MG63 (cell line): ENCODE measurements around the gene ABCG8. TPM values are rescaled to one million over a fixed set of nuclear protein-coding genes. Genes with fewer than 3 reads are reported as not detected.
"Not testable (repeated sequence)": the region's sequence is repeated elsewhere in the genome, so short reads cannot be mapped to it uniquely, and the experiment has no call there.

Experiments
- DNase-seq: peaks from one replicate; pipeline ENCODE4 v3.0.0-alpha.2; 2020
- H3K27me3 ChIP-seq: fragments of 250-450 bp; sonication (Bioruptor Pico); 2 replicates; pipeline ENCODE4 v1.5.1; 2020; ENCODE audit warnings: mild to moderate bottlenecking, moderate library complexity
- H3K36me3 ChIP-seq: fragments of 250-450 bp; sonication (Bioruptor Pico); 2 replicates; pipeline ENCODE4 v1.5.1; 2020; ENCODE audit warnings: mild to moderate bottlenecking, moderate library complexity
- H3K4me3 ChIP-seq: fragments of 250-450 bp; sonication (Bioruptor Pico); 2 replicates; pipeline ENCODE4 v1.5.1; 2020; ENCODE audit warnings: mild to moderate bottlenecking, moderate library complexity
- H3K9me3 ChIP-seq: fragments of 250-450 bp; sonication (Bioruptor Pico); 2 replicates; pipeline ENCODE4 v1.5.1; 2020; ENCODE audit warnings: mild to moderate bottlenecking, moderate library complexity
- total RNA-seq: library from RNA; depleted of rRNA; stranded (reverse); fragments of >200 nt; shearing (Covaris generic); gene quantifications from 2 replicates; pipeline ENCODE4 v1.2.3, GENCODE V29; 2014; ENCODE audit warnings: low replicate concordance

Gene ABCG8
- total RNA-seq, 1 experiment from 2014 or later: not detected

GRCh38 chr2:43884689-43885088, 45.9 kb downstream of the ABCG8 start:
- no peak for DNase-seq
- H3K4me3 ChIP-seq: no peak overlapping the region
- no peaks in the 10 kb centered on the region for H3K9me3 ChIP-seq
- peaks cover 36% of the 10 kb centered on the region for H3K36me3 ChIP-seq
- H3K27me3 ChIP-seq: no peaks in the 10 kb centered on the region

- Histone ChIP-seq H3K4me3 (no peak overlapping the region), H3K27me3 (no peaks in the 10 kb centered on the region), H3K9me3 (no peaks in the 10 kb centered on the region), H3K36me3 (peaks cover 39% of the 10 kb centered on the region)
- no peak for DNase-seq
These were observed 46.4 kb downstream of the ABCG8 start for GRCh38 chr2:43885132-43885632.

GRCh38 chr2:43887176-43887575, 48.4 kb downstream of the ABCG8 start:
- Histone ChIP-seq H3K4me3 (no peak overlapping the region), H3K36me3 (peaks cover 59% of the 10 kb centered on the region), H3K9me3 (no peaks in the 10 kb centered on the region), H3K27me3 (no peaks in the 10 kb centered on the region)
- DNase-seq: no peak

- Histone ChIP-seq H3K27me3 (no peaks in the 10 kb centered on the region), H3K4me3 (no peak overlapping the region), H3K9me3 (no peaks in the 10 kb centered on the region), H3K36me3 (peaks cover 80% of the 10 kb centered on the region)
- DNase-seq: no peak
These were observed 50.6 kb downstream of the ABCG8 start for GRCh38 chr2:43889416-43889815.

- no peak for DNase-seq
- H3K36me3 ChIP-seq: peaks cover 86% of the 10 kb centered on the region
- no peaks in the 10 kb centered on the region for H3K27me3 ChIP-seq
- no peak overlapping the region for H3K4me3 ChIP-seq
- H3K9me3 ChIP-seq: no peaks in the 10 kb centered on the region
These were observed 52.1 kb downstream of the ABCG8 start for GRCh38 chr2:43890855-43891254.

- peaks cover 91% of the 10 kb centered on the region for H3K36me3 ChIP-seq
- no peaks in the 10 kb centered on the region for H3K27me3 ChIP-seq
- no peaks in the 10 kb centered on the region for H3K9me3 ChIP-seq
- no peak overlapping the region for H3K4me3 ChIP-seq
- no peak for DNase-seq
These were observed 56.0 kb downstream of the ABCG8 start for GRCh38 chr2:43894743-43895142.

GRCh38 chr2:43896906-43897305, 58.1 kb downstream of the ABCG8 start:
- no peaks in the 10 kb centered on the region for H3K9me3 ChIP-seq
- peaks cover 87% of the 10 kb centered on the region for H3K36me3 ChIP-seq
- DNase-seq: no peak
- H3K4me3 ChIP-seq: no peak overlapping the region
- H3K27me3 ChIP-seq: no peaks in the 10 kb centered on the region

- Histone ChIP-seq H3K27me3 (no peaks in the 10 kb centered on the region), H3K9me3 (no peaks in the 10 kb centered on the region), H3K36me3 (peaks cover 85% of the 10 kb centered on the region), H3K4me3 (no peak overlapping the region)
- no peak for DNase-seq
These were observed 58.7 kb downstream of the ABCG8 start for GRCh38 chr2:43897492-43897891.

GRCh38 chr2:43898134-43898837, 59.5 kb downstream of the ABCG8 start:
- H3K9me3 ChIP-seq: no peaks in the 10 kb centered on the region
- no peak for DNase-seq
- peaks cover 77% of the 10 kb centered on the region for H3K36me3 ChIP-seq
- no peak overlapping the region for H3K4me3 ChIP-seq
- no peaks in the 10 kb centered on the region for H3K27me3 ChIP-seq

GRCh38 chr2:43898838-43899346, 60.1 kb downstream of the ABCG8 start:
- Histone ChIP-seq H3K4me3 (no peak overlapping the region), H3K27me3 (no peaks in the 10 kb centered on the region), H3K36me3 (peaks cover 75% of the 10 kb centered on the region), H3K9me3 (no peaks in the 10 kb centered on the region)
- DNase-seq: no peak

GRCh38 chr2:43899589-43899988, 60.8 kb downstream of the ABCG8 start:
- Histone ChIP-seq H3K36me3 (peaks cover 74% of the 10 kb centered on the region), H3K27me3 (no peaks in the 10 kb centered on the region), H3K4me3 (no peak overlapping the region), H3K9me3 (no peaks in the 10 kb centered on the region)
- no peak for DNase-seq

- H3K9me3 ChIP-seq: no peaks in the 10 kb centered on the region
- no peak overlapping the region for H3K4me3 ChIP-seq
- H3K27me3 ChIP-seq: no peaks in the 10 kb centered on the region
- H3K36me3 ChIP-seq: peaks cover 52% of the 10 kb centered on the region
- no peak for DNase-seq
These were observed 66.6 kb downstream of the ABCG8 start for GRCh38 chr2:43905371-43905803.

- DNase-seq: no peak
- peaks cover 53% of the 10 kb centered on the region for H3K36me3 ChIP-seq
- no peaks in the 10 kb centered on the region for H3K27me3 ChIP-seq
- H3K9me3 ChIP-seq: no peaks in the 10 kb centered on the region
- no peak overlapping the region for H3K4me3 ChIP-seq
These were observed 67.1 kb downstream of the ABCG8 start for GRCh38 chr2:43905871-43906270.

- H3K4me3 ChIP-seq: no peak overlapping the region
- peaks cover 53% of the 10 kb centered on the region for H3K36me3 ChIP-seq
- no peaks in the 10 kb centered on the region for H3K27me3 ChIP-seq
- no peak for DNase-seq
- H3K9me3 ChIP-seq: no peaks in the 10 kb centered on the region
These were observed 67.8 kb downstream of the ABCG8 start for GRCh38 chr2:43906448-43907109.

- H3K27me3 ChIP-seq, H3K4me3 ChIP-seq, DNase-seq, H3K9me3 ChIP-seq: not testable (repeated sequence)
- H3K36me3 ChIP-seq: peaks cover 67% of the 10 kb centered on the region
These were observed 72.5 kb downstream of the ABCG8 start for GRCh38 chr2:43911136-43911790.

- no peak overlapping the region for H3K4me3 ChIP-seq
- peaks cover 73% of the 10 kb centered on the region for H3K36me3 ChIP-seq
These were observed 85.7 kb downstream of the ABCG8 start for GRCh38 chr2:43924463-43924862.

GRCh38 chr2:43925431-43925830, 86.7 kb downstream of the ABCG8 start:
- H3K9me3 ChIP-seq: no peaks in the 10 kb centered on the region
- H3K27me3 ChIP-seq: no peaks in the 10 kb centered on the region
- DNase-seq: no peak
- H3K4me3 ChIP-seq: no peak overlapping the region
- H3K36me3 ChIP-seq: peaks cover 76% of the 10 kb centered on the region

More at GRCh38 chr2:43924463-43924862, 85.7 kb downstream of the ABCG8 start:
- Histone ChIP-seq H3K9me3 (no peaks in the 10 kb centered on the region), H3K27me3 (no peaks in the 10 kb centered on the region)
- no peak for DNase-seq
